ENCODE measurements around the gene NOL6.
"Not testable (repeated sequence)": the region's sequence is repeated elsewhere in the genome, so short reads cannot be mapped to it uniquely, and the experiment has no call there.

The NOL6 gene

DNA sequence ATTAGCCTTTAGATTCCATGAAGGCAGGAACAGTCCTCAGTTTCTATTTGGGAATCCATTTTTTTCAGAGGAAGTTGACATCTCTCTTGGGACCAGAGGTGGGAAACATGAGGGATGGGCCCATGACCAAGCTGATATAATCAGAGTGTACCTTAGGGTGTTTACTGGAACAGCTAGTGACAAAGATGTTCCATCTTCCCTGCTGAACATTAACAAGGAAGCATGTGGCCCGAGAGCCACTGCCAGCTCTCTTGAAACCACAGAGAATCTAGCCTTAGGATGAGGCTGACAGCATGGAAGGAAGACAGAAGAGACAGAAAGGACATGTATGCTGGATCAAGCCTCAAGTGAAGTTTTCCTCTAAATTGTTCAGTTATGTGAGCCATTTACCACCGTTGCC lies 42.3 kb downstream of the NOL6 start:
- DNase-seq = no peak

- DNase-seq = no peak
Measured at GRCh38 chr9:33430942-33431341, 42.8 kb downstream of the NOL6 start.

DNA sequence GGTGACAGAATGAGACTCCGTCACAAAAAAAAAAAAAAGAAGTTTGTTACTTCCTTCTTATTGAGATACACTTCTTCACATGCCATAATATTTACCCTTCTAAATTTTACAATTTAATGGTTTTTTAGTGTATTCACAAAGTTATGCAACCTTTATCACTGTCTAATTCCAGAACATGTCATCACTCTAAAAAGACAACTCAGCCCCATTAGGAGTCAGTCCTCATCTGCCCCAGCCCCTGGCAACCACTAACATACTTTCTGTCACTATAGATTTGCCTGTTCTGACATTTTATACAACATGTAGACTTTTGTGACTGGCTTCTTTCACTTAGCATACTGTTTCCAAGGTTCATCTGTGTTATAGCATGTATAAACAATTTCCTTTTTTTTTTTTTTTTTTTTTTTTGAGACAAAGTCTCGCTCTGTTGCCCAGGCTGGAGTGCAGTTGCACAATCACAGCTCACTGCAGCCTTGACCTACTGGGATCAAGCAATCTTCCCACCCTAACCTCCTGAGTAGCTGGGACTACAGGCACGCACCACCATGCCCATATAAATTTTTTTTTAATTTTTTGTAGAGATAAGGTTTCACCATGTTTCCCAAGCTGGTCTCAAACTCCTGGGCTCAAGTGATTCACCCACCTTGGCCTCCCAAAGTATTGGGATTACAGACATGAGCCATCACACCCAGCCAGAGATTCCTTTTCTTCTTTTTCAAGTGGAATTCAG lies 44.3 kb downstream of the NOL6 start:
- no peak for DNase-seq

- no peak for DNase-seq
Measured at GRCh38 chr9:33426843-33427293, 46.9 kb downstream of the NOL6 start.

DNA sequence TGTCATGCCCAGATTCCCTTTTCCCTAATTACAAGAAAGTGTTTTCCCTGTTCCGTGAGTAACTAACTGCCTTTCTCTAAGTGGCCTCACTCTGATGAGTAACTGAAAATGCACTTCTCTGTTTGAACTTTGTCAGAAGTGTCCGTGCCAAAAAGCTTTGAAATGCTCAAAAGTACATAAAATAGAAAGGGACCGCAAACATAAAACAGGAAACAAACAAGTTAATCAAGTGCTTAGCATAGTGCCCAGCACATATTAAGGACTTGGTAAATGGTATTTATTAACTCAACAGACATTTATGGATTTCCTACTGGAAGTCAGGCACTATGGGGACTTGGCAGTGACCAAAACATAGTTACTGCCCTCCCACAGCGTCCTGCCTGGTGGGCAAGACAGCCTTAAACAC lies 48.6 kb downstream of the NOL6 start:
- DNase-seq = no peak

DNA sequence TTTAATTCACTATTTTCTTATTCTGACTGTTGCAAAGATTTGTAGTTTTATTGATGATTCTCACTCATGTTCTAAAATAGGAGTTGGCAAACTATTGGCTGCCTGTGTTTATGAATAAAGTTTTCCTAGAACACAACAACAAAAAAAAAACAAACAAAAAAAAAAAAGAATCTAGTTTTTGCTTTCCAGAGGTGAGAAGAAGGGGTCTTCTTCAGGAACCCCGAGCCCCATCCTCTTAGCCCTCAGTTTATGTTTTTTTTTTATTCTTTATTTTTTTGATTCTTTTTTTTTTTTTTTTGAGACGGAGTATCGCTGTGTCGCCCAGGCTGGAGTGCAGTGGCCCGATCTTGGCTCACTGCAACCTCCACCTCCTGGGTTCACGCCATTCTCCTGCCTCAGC lies 49.2 kb downstream of the NOL6 start:
- DNase-seq = not testable (repeated sequence)

DNA sequence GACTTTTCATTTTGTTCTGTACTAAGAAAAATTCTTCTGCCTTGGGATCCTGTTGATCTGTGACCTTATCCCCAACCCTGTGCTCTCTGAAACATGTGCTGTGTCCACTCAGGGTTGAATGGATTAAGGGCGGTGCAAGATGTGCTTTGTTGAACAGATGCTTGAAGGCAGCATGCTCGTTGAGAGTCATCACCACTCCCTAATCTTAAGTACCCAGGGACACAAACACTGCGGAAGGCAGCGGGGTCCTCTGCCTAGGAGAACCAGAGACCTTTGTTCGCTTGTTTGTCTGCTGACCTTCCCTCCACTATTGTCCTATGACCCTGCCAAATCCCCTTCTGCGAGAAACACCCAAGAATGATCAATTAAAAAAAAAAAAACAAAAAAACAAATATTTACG lies 49.7 kb downstream of the NOL6 start:
- DNase-seq = not testable (repeated sequence)

DNA sequence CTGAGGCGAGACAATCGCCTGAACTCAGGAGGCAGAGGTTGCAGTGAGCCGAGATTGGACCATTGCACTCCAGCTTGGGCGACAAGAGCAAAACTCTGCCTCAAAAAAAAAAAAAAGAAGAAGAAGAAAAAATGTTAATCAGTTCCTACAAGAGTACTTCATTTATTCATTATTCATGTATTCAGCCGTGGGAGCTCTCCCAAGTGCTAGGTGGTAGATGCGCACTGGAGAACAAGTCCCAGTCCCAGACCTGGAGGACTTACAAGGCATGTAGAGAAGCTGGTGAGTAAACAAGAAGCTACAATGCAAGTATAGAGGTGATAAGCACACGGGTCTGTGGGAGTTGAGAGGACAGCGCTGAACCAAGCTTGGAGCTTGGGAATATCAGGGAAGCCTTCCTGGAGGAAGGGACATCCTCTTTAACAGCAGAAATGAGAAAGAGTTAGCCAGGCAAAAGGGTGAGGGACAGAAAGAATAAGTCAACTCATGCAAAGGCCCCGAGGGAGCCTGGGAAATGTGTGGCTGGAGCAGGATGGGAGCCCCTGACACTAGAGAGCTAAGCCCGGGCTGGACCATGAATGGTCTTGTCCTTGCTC lies 53.9 kb downstream of the NOL6 start:
- DNase-seq = no peak

DNA sequence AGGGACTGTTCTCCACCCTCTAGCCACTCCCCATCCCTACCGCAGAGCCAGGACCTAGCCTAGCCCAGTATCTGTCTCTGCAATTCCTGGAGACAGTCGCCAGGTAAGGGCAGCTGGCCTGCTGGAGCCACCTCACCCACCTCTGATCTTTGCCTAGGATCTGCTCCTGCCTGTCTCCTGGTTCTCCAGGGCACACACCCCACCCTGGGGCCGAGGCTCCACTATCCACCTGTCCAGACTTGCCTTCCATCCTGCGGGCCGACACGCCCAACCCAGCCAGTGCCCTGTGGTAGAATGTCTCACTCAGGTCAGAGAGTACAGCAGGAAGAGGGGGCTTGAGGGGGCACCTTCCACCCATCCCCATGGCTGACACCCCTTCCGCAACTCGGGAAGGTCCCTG lies 55.6 kb downstream of the NOL6 start:
- no peak for DNase-seq

DNA sequence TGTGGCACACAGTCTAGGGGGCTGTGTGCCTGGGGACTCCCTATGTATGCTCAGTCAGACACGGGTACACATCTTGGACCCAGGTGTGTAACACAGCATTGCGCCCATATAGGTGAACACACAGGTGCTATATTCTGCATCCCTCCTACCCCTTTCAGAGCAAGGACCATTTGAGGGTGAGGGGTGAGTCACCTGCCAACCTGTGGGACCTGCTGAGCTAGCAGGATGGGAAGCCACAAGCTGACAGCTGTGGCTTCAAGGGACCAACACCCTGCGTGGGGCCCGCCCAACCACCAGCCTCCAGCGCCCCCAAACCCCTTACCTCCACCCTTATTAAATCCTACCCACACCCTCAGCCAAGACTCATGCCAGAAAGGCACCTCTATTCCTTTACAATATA lies 56.7 kb downstream of the NOL6 start:
- no peak for DNase-seq

DNA sequence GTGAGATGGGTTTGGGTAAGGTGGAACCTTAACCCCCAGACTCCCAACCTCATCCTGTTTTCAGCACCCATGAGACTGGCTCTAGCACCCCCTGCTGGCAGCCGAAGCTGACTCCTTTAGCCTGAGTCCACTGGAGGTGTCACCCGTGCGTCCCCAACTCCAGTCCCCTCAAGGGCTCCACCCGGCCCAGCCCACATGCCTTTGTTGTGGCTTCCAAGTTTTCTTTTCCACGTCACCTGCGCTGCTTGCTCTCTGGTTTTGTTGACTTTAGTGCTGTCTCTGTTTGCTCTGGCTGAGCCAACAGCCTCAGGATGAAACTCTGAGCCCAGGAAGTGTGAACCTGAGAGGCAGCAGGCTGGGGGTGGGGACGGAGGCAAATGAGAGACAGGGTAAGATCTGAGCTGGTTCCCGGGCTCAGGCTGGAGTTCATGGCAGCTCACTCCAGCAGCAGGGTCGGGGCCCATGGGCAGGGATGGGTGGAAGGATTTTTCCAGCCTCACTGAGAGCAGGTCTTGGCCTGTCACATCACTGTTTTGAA lies 58.2 kb downstream of the NOL6 start:
- no peak for DNase-seq

DNA sequence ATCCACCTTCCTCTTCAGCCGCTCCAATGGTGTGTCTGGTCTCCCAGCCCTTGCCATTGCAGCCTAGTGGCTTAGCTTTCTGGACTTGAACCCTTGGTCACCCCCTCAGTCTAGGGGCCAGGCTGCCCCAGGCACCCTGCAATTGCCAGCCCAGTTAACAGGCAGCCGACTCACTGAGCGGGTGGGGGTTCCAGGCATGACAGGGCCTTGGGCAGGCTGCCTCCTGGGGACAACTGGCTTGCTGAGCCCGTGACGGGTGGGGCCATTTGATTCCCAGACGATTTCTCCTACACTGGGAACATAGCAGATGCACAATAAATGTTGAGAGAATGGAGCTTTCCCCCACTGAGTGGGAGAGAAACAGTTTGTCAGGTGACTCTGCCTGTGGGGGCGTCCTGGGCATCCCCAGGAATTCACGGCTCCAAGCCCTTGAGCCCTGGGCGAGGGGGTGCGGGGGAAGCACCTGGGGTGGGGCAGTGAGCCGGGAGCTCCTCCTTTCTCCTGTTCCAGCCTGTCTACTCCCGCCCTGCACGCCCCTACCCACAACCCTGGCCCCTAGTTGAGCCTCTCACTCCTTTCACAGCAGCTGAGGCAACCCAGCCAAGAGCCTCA lies 58.7 kb downstream of the NOL6 start:
- DNase-seq = no peak

DNA sequence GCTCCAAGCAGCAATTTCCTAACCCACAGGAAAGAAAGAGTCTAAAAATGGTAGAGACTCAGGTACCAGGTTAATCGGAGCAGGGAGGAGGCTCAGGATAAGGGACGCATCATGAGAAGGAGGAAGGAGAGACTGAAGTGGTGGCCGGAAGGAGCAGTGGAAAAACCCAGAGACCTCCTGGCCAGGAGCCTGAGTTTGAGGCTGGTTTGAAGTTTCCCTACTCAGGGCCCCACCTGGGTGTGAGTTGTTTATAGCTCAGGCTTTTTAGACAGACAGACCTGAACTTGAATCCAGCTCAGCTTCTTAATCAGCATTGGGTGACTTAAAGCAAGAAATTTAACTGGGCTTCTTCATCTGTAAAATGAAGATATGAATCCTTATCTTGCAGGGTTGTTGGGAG lies 59.5 kb downstream of the NOL6 start:
- no peak for DNase-seq

Measured in cortex of kidney (tissue), 1 donor.